GM23338 (cell line): ENCODE data around the gene COL8A1. TPM values are rescaled to one million over a fixed set of nuclear protein-coding genes. Genes with fewer than 3 reads are reported as not detected.

Source experiments
- ATAC-seq: fragments of 200-7000 bp; cut with Tn5 transposase; 3 replicates; pipeline ENCODE4 v1.9.1; 2020
- DNase-seq: peaks from one replicate; pipeline ENCODE4 v3.0.0-alpha.2; 2015; ENCODE audit warnings: low spot score
- H2AFZ ChIP-seq: fragments of 200-600 bp; sonication (generic); 2 replicates; pipeline ENCODE4 v1.8.0; 2016; ENCODE audit warnings: antibody characterized with exemption, mild to moderate bottlenecking, moderate library complexity
- H3F3A ChIP-seq: fragments of 200-600 bp; sonication (generic); replicated peaks from 2 replicates; pipeline ENCODE4 v1.8.0; 2017; ENCODE audit warnings: antibody characterized with exemption, mixed run types, low read depth
- H3K27ac ChIP-seq: fragments of 200-600 bp; sonication (generic); 2 replicates; pipeline ENCODE4 v1.6.1; 2016; ENCODE audit warnings: low read depth
- H3K27me3 ChIP-seq: fragments of 200-600 bp; sonication (generic); 2 replicates; pipeline ENCODE4 v1.8.0; 2016; ENCODE audit warnings: mild to moderate bottlenecking, mixed run types, moderate library complexity; ENCODE audit not compliant: insufficient read depth
- H3K36me3 ChIP-seq: fragments of 200-600 bp; sonication (generic); 2 replicates; pipeline ENCODE4 v1.8.0; 2016; ENCODE audit warnings: mild to moderate bottlenecking; ENCODE audit not compliant: insufficient read depth
- H3K4me1 ChIP-seq: fragments of 200-600 bp; sonication (generic); 2 replicates; pipeline ENCODE4 v1.8.0; 2016; ENCODE audit warnings: mild to moderate bottlenecking, moderate library complexity; ENCODE audit not compliant: insufficient read depth
- H3K4me2 ChIP-seq: fragments of 200-600 bp; sonication (generic); 2 replicates; pipeline ENCODE4 v1.7.1; 2017; ENCODE audit warnings: mixed run types
- H3K4me3 ChIP-seq: fragments of 200-600 bp; sonication (generic); 2 replicates; pipeline ENCODE4 v1.6.1; 2016; ENCODE audit warnings: mixed run types
- H3K79me2 ChIP-seq: fragments of 200-600 bp; sonication (generic); replicated peaks from 2 replicates; pipeline ENCODE4 v1.8.0; 2017; ENCODE audit warnings: mild to moderate bottlenecking; ENCODE audit not compliant: insufficient read depth
- H3K9me2 ChIP-seq: fragments of 200-600 bp; sonication (generic); 2 replicates; pipeline ENCODE4 v1.8.0; 2017; ENCODE audit not compliant: insufficient read depth
- H4K20me1 ChIP-seq: fragments of 200-600 bp; sonication (generic); replicated peaks from 2 replicates; pipeline ENCODE4 v1.8.0; 2017; ENCODE audit warnings: mild to moderate bottlenecking; ENCODE audit not compliant: insufficient read depth
- H3K27ac Mint-ChIP-seq: 2 replicates; pipeline ENCODE4 v1.8.0; 2020; ENCODE audit warnings: inconsistent platforms, mild to moderate bottlenecking, moderate library complexity, mixed read lengths
- H3K27me3 Mint-ChIP-seq: 3 replicates; pipeline ENCODE4 v1.8.0; 2022; ENCODE audit warnings: low read depth, mild to moderate bottlenecking, moderate library complexity, mixed read lengths, inconsistent platforms; ENCODE audit not compliant: insufficient read depth, poor library complexity
- H3K36me3 Mint-ChIP-seq: 3 replicates; pipeline ENCODE4 v1.8.0; 2021; ENCODE audit warnings: low read depth, mild to moderate bottlenecking, inconsistent platforms, moderate library complexity, mixed read lengths
- H3K4me1 Mint-ChIP-seq: 3 replicates; pipeline ENCODE4 v1.8.0; 2020; ENCODE audit warnings: mild to moderate bottlenecking, inconsistent platforms, mixed read lengths
- H3K4me3 Mint-ChIP-seq: 3 replicates; pipeline ENCODE4 v1.8.0; 2021; ENCODE audit warnings: moderate library complexity, mild to moderate bottlenecking, inconsistent platforms, mixed read lengths
- H3K9me3 Mint-ChIP-seq: 3 replicates; pipeline ENCODE4 v1.8.0; 2020; ENCODE audit warnings: moderate library complexity, mild to moderate bottlenecking, inconsistent platforms, mixed read lengths
- CREB1 ChIP-seq: fragments of 250-450 bp; sonication (Bioruptor Pico); IDR thresholded peaks from 2 replicates; pipeline ENCODE4 v1.5.0; 2020; ENCODE audit warnings: low read depth, mild to moderate bottlenecking, moderate library complexity
- CTCF ChIP-seq, 2 experiments: fragments of 200-600 bp in 1 of 2; sonication (generic) in 1 of 2; conservative IDR thresholded peaks; 2 replicates each; pipeline versions ENCODE4 v1.5.1 to v1.6.1; 2016 to 2017; ENCODE audit warnings: antibody characterized with exemption in 2 of 2, low read depth in 2 of 2, mild to moderate bottlenecking in 2 of 2, moderate library complexity in 1 of 2
- EZH2 ChIP-seq: fragments of 200-600 bp; sonication (generic); IDR thresholded peaks from one replicate; pipeline ENCODE4 v1.8.0; 2017; ENCODE audit warnings: antibody characterized with exemption, mild to moderate bottlenecking, low read depth; ENCODE audit not compliant: unreplicated experiment
- POLR2AphosphoS5 ChIP-seq: IDR thresholded peaks from 2 replicates; pipeline ENCODE4 v1.6.1; 2016; ENCODE audit warnings: antibody characterized with exemption, low read depth
- ZNF331 ChIP-seq: fragments of 250-450 bp; sonication (Bioruptor Pico); IDR thresholded peaks from 2 replicates; pipeline ENCODE4 v1.5.0; 2020; ENCODE audit warnings: low read depth, mild to moderate bottlenecking, moderate library complexity
- polyA plus RNA-seq: library from polyadenylated mRNA; unstranded; fragments of >200 nt; fragmentation: Nextera tagmentation; extraction: Ambion mirVana; gene quantifications from 2 replicates; pipeline ENCODE4 v1.2.1, GENCODE V29; 2016
- total RNA-seq: library from RNA; depleted of rRNA; stranded (reverse); fragments of >200 nt; shearing (Covaris generic); gene quantifications from 2 replicates; pipeline ENCODE4 v1.2.3, GENCODE V29; 2014
- TF ChIP-seq, protein P1 (sequence below): fragments of 250-450 bp; sonication (Bioruptor Pico); IDR thresholded peaks from 2 replicates; pipeline ENCODE4 v1.5.0; 2020; ENCODE audit warnings: mild to moderate bottlenecking, moderate library complexity
- TF ChIP-seq, protein P2 (sequence below): IDR thresholded peaks from 2 replicates; pipeline ENCODE4 v1.6.1; 2016; ENCODE audit warnings: antibody characterized with exemption

The COL8A1 gene
- total and polyA plus RNA-seq, 2 experiments from 2014 or later = 0.26 to 0.97 TPM

GRCh38 chr3:99837715-99838114 lies 199.3 kb downstream of the COL8A1 start (continued):
- TF ChIP-seq, protein P1, sequence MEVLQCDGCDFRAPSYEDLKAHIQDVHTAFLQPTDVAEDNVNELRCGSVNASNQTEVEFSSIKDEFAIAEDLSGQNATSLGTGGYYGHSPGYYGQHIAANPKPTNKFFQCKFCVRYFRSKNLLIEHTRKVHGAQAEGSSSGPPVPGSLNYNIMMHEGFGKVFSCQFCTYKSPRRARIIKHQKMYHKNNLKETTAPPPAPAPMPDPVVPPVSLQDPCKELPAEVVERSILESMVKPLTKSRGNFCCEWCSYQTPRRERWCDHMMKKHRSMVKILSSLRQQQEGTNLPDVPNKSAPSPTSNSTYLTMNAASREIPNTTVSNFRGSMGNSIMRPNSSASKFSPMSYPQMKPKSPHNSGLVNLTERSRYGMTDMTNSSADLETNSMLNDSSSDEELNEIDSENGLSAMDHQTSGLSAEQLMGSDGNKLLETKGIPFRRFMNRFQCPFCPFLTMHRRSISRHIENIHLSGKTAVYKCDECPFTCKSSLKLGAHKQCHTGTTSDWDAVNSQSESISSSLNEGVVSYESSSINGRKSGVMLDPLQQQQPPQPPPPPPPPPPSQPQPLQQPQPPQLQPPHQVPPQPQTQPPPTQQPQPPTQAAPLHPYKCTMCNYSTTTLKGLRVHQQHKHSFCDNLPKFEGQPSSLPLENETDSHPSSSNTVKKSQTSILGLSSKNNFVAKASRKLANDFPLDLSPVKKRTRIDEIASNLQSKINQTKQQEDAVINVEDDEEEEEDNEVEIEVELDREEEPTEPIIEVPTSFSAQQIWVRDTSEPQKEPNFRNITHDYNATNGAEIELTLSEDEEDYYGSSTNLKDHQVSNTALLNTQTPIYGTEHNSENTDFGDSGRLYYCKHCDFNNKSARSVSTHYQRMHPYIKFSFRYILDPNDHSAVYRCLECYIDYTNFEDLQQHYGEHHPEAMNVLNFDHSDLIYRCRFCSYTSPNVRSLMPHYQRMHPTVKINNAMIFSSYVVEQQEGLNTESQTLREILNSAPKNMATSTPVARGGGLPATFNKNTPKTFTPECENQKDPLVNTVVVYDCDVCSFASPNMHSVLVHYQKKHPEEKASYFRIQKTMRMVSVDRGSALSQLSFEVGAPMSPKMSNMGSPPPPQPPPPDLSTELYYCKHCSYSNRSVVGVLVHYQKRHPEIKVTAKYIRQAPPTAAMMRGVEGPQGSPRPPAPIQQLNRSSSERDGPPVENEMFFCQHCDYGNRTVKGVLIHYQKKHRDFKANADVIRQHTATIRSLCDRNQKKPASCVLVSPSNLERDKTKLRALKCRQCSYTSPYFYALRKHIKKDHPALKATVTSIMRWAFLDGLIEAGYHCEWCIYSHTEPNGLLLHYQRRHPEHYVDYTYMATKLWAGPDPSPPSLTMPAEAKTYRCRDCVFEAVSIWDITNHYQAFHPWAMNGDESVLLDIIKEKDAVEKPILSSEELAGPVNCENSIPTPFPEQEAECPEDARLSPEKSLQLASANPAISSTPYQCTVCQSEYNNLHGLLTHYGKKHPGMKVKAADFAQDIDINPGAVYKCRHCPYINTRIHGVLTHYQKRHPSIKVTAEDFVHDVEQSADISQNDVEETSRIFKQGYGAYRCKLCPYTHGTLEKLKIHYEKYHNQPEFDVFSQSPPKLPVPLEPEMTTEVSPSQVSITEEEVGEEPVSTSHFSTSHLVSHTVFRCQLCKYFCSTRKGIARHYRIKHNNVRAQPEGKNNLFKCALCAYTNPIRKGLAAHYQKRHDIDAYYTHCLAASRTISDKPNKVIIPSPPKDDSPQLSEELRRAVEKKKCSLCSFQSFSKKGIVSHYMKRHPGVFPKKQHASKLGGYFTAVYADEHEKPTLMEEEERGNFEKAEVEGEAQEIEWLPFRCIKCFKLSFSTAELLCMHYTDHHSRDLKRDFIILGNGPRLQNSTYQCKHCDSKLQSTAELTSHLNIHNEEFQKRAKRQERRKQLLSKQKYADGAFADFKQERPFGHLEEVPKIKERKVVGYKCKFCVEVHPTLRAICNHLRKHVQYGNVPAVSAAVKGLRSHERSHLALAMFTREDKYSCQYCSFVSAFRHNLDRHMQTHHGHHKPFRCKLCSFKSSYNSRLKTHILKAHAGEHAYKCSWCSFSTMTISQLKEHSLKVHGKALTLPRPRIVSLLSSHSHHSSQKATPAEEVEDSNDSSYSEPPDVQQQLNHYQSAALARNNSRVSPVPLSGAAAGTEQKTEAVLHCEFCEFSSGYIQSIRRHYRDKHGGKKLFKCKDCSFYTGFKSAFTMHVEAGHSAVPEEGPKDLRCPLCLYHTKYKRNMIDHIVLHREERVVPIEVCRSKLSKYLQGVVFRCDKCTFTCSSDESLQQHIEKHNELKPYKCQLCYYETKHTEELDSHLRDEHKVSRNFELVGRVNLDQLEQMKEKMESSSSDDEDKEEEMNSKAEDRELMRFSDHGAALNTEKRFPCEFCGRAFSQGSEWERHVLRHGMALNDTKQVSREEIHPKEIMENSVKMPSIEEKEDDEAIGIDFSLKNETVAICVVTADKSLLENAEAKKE (CRISPR knock-in tag) = no peak
- TF ChIP-seq, protein P2, sequence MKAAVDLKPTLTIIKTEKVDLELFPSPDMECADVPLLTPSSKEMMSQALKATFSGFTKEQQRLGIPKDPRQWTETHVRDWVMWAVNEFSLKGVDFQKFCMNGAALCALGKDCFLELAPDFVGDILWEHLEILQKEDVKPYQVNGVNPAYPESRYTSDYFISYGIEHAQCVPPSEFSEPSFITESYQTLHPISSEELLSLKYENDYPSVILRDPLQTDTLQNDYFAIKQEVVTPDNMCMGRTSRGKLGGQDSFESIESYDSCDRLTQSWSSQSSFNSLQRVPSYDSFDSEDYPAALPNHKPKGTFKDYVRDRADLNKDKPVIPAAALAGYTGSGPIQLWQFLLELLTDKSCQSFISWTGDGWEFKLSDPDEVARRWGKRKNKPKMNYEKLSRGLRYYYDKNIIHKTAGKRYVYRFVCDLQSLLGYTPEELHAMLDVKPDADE = no peak

GRCh38 chr3:99838755-99839154 lies 200.4 kb downstream of the COL8A1 start:
- no peaks in the 10 kb centered on the region for H3K27me3 ChIP-seq
- H3K4me2 ChIP-seq = no peak overlapping the region
- H3F3A ChIP-seq = no peaks in the 10 kb centered on the region
- DNase-seq (no peak), ATAC-seq (peak; percentile 35; the same call in 2 of the 3 replicates)
- no peak overlapping the region for H3K27ac ChIP-seq
- Mint-ChIP-seq H3K36me3 (no peaks in the 10 kb centered on the region), H3K9me3 (no peaks in the 10 kb centered on the region), H3K27me3 (no peaks in the 10 kb centered on the region), H3K27ac (no peak overlapping the region), H3K4me3 (no peak overlapping the region), H3K4me1 (peaks cover 10% of the 10 kb centered on the region; the same call in 2 of the 3 replicates)
- no peaks in the 10 kb centered on the region for H3K9me2 ChIP-seq
- no peaks in the 10 kb centered on the region for H3K36me3 ChIP-seq
- H3K4me1 ChIP-seq = peaks cover 3% of the 10 kb centered on the region; the same call in 1 of the 2 replicates
- peaks cover 70% of the 10 kb centered on the region for H3K79me2 ChIP-seq
- H4K20me1 ChIP-seq = peaks cover 11% of the 10 kb centered on the region; the same call in 1 of the 2 replicates
- no peak overlapping the region for H3K4me3 ChIP-seq
- H2AFZ ChIP-seq = no peak overlapping the region
- TF ChIP-seq, protein P2 = no peak
- no peak for TF ChIP-seq EZH2
- no peak for TF ChIP-seq CREB1 (CRISPR knock-in tag)
- no peak for TF ChIP-seq CTCF (conservative IDR thresholded peaks at IDR 0.05; ENCODE audit: low read depth in 2 of 2)
- no peak for TF ChIP-seq ZNF331 (CRISPR knock-in tag)
- no peak for TF ChIP-seq POLR2AphosphoS5
